Activated T-helper 1 cell treated with Interleukin-2 at 50 U/mL for 16 hours (primary cell): ENCODE data around the gene TMEM87A.
"Not testable (repeated sequence)": the region's sequence is repeated elsewhere in the genome, so short reads cannot be mapped to it uniquely, and the experiment has no call there.

Experiments
- DNase-seq: peaks from one replicate; pipeline ENCODE4 v3.0.0-alpha.2; 2020; ENCODE audit warnings: low read depth

Gene TMEM87A

DNA sequence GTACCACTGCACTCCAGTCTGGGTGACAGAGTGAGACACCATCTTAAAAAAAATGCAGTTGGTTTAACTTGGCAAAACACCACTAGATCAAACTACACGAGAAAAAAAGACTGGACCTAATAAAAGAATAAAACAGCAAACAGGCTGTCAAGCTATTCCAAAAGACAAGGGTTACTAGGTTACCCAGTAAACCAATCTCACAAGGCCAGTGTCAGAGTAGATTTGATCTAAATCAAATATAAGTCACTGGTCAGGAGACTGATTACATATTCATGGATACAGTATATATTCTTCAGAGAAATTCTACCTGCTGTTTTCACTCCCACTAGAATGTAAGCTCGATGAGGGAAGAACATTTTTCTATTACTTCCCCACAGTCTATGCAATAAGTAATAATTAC lies 2.7 kb downstream of the TMEM87A start:
- no peak for DNase-seq

- no peak for DNase-seq
Observed at GRCh38 chr15:42267286-42267685, 5.9 kb downstream of the TMEM87A start.

GRCh38 chr15:42264795-42265194 lies 8.4 kb downstream of the TMEM87A start:
- DNase-seq, result no peak

DNA sequence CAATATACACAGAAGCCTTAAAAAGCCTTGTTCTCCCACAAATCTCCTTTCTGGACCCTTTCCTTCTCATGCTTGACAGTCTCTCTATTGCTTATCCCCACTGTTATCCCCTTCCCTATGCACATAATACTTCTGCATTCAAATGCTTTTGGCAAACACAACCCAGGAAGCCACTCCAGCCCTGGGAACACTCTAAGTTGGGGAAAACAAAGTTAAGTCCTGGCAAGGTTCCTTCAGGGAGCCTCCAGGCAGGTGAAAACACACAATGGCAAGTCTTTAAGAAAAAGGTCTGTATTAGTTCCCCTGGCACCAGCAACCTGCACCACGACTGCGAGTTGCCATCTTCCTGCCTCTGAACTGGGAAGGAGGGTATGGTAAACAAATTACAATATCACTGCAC lies 19.9 kb downstream of the TMEM87A start:
- DNase-seq, result no peak

GRCh38 chr15:42240823-42241222 lies 32.4 kb downstream of the TMEM87A start:
- no peak for DNase-seq

GRCh38 chr15:42239528-42240182 lies 33.6 kb downstream of the TMEM87A start:
- no peak for DNase-seq

DNA sequence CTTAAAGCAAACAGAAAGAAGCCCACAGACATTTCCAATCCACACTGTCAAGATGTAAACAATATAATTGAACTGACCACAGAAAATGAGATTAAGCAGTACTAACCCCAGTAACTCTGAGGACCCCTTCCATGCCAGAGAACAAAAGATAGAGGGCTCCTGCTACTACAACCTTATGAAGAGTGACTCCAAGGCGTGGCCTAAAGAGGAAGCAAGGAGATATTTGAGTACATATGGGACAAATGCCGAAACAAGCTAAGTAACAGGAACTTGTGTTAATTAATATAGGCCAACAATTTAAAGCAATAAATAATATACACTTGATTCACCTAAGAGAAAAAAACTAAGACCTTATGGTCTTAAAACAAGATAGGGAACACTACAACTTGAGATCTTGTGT lies 40.1 kb downstream of the TMEM87A start:
- no peak for DNase-seq

- no peak for DNase-seq
Observed at GRCh38 chr15:42232606-42233005, 40.6 kb downstream of the TMEM87A start.

GRCh38 chr15:42231088-42231487 lies 42.1 kb downstream of the TMEM87A start:
- no peak for DNase-seq

DNA sequence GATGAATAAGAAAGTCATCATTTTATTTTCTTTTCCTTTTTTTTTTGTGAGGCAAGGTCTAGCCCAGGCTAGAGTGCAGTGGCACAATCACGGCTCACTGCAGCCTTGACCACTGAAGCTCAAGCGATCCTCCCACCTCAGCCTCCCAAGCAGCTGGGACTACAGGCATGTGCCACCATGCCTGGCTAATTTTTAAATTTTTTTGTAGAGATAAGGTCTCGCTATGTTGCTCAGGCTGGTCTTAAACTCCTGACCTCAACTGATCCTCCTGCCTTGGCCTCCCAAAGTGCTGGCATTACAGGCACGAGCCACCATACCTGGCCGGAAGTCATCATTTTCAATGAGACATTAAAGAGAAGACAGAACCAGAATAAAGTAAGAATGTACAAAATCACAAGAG lies 44.3 kb downstream of the TMEM87A start:
- DNase-seq, result not testable (repeated sequence)

DNA sequence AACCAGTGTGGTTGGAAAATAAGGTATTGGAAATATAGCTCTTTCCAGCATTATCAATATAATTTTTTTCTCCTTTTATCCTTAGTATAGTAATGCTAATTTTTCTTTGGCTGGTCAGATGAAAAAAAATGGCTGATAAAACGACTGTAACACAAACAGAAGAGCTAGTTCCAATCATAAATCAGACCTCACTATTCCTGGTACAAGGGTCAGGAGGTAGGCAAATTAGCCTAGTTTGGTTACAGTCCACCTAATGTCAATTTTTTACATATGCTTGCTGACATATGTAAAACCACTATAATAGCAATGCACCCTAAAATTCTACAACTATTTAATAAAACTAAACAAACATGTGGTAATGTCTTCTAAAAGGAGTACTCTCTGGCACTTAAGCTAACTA lies 45.2 kb downstream of the TMEM87A start:
- no peak for DNase-seq

DNA sequence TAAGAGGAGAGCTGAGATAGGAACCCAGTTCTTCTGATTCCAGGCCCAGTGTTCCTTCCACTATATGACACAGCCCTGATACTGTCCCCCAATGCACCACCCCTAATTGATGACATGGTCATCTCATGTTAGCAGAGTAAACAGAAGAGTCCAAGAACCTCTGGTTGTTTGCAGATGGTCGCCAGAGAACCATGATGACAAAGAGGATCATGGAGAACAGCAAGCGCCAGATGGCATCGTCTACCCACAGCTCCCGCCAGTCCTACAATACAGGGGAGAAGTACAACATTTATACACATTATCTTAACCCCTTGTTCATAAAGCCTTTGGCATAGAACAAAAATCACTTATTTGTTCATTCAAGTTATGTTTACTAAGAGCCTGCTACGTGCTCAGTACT lies 46.6 kb downstream of the TMEM87A start:
- DNase-seq, result no peak

DNA sequence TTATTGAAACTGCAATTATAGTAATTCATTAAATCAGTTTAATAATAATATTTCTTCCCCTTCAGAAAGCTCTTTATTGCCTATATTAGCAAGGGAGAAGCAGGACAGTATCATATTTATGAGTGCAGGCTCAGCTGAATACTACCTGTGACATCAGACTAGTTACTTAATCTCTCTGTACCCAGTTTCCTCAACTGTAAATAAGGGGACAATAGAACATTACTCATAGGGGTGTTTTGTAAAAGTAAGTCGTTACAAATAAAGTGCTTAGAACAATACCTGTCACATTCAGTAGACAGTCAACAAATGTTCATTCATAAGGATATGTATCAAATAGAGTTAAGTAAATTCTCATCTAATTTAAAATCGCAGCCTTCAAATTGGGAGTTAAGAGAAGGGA lies 53.0 kb downstream of the TMEM87A start:
- DNase-seq, result no peak

DNA sequence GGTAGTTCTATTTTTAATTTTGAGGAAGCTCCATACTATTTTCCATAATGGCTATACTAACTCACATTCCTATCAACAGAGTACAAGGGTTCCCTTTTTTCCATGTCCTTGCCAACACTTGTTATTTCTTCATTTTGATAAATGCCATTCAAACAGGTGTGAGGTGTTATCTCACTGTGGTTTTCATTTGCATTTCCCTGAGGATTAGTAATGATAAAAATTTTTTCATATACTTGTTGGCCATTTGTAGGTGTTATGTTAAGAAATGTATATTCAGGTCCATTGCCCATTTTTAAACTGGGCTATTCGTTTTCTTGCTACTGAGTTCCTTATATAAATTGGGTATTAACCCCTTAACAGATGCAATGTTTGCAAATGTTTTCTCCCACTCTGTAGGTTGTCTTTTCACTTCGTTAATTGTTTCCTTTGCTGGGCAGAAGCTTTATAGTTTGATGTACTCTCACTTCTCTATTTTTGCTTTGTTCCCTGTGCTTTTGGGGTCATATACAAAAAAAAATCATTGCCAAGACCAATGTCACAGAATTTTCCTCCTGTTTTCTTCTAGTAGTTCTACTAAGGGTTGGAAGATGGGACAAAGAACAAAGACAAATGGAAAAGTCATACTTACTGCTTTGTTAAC lies 54.2 kb downstream of the TMEM87A start:
- DNase-seq, result no peak

GRCh38 chr15:42217568-42217967 lies 55.7 kb downstream of the TMEM87A start:
- DNase-seq, result no peak

- DNase-seq, result no peak
Observed at GRCh38 chr15:42215913-42216829, 57.1 kb downstream of the TMEM87A start.

- DNase-seq, result no peak
Observed at GRCh38 chr15:42214600-42214999, 58.6 kb downstream of the TMEM87A start.

GRCh38 chr15:42213511-42213910 lies 59.7 kb downstream of the TMEM87A start:
- DNase-seq, result no peak

DNA sequence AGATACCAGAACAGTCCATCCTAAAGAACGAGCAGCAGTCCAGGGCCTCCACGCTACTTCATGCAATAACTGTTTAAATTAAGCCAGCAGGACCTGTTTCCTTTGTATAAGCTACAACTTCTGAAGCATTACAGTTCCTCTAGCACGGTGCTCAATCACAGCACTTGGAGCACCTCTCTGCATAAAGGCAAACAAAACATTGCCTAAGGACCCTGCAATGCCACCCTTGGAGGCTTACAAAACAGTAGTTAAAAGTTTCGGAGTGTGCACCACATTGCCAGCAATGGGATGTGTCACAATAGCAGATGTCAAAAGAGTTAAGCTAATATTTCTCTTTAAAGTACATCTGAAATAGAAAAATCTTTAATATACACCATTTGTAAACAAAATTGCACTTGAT lies 62.5 kb downstream of the TMEM87A start:
- no peak for DNase-seq

GRCh38 chr15:42207674-42208579 lies 65.3 kb downstream of the TMEM87A start, which contains the start of gene VPS39:
Gene VPS39, minus strand, starts transcription at chr15:42208304. Its CDS starts 151 bp downstream, at chr15:42208153.
- DNase-seq, result peak; percentile 70

GRCh38 chr15:42206406-42206805 lies 66.8 kb downstream of the TMEM87A start:
- DNase-seq, result no peak

- no peak for DNase-seq
Observed at GRCh38 chr15:42203891-42204290, 69.3 kb downstream of the TMEM87A start.
